ENCODE results near the gene KRTAP5-5.

The KRTAP5-5 gene

GRCh38 chr11:1673446-1674172 is 44.0 kb downstream of the KRTAP5-5 start:
- Histone ChIP-seq H3K4me1 (ENCODE audit: control insufficient read depth, low read depth, low read length) (no peaks in the 10 kb centered on the region), H3K27me3 (ENCODE audit: control insufficient read depth, insufficient read depth, low read length) (peaks cover 14% of the 10 kb centered on the region), H3K9ac (ENCODE audit: low read length) (no peak overlapping the region), H3K36me3 (ENCODE audit: control insufficient read depth, low read depth, low read length) (no peaks in the 10 kb centered on the region), H3K4me3 (ENCODE audit: low read length) (no peak overlapping the region), H3K27ac (ENCODE audit: low read length) (no peak overlapping the region), H3K9me3 (ENCODE audit: control insufficient read depth, low read depth, low read length) (no peaks in the 10 kb centered on the region)

GRCh38 chr11:1674173-1675131 is 44.9 kb downstream of the KRTAP5-5 start:
- H3K27me3 ChIP-seq (ENCODE audit: control insufficient read depth, insufficient read depth, low read length) = peaks cover 14% of the 10 kb centered on the region
- no peaks in the 10 kb centered on the region for H3K36me3 ChIP-seq (ENCODE audit: control insufficient read depth, low read depth, low read length)
- H3K27ac ChIP-seq (ENCODE audit: low read length) = no peak overlapping the region
- no peaks in the 10 kb centered on the region for H3K9me3 ChIP-seq (ENCODE audit: control insufficient read depth, low read depth, low read length)
- H3K9ac ChIP-seq (ENCODE audit: low read length) = no peak overlapping the region
- no peak overlapping the region for H3K4me3 ChIP-seq (ENCODE audit: low read length)
- H3K4me1 ChIP-seq (ENCODE audit: control insufficient read depth, low read depth, low read length) = no peaks in the 10 kb centered on the region

GRCh38 chr11:1675536-1676228 is 46.1 kb downstream of the KRTAP5-5 start:
- H3K9ac ChIP-seq (ENCODE audit: low read length) = no peak overlapping the region
- no peak overlapping the region for H3K4me3 ChIP-seq (ENCODE audit: low read length)
- H3K4me1 ChIP-seq (ENCODE audit: control insufficient read depth, low read depth, low read length) = no peaks in the 10 kb centered on the region
- no peak overlapping the region for H3K27ac ChIP-seq (ENCODE audit: low read length)
- H3K27me3 ChIP-seq (ENCODE audit: control insufficient read depth, insufficient read depth, low read length) = peaks cover 11% of the 10 kb centered on the region
- H3K36me3 ChIP-seq (ENCODE audit: control insufficient read depth, low read depth, low read length) = no peaks in the 10 kb centered on the region
- H3K9me3 ChIP-seq (ENCODE audit: control insufficient read depth, low read depth, low read length) = no peaks in the 10 kb centered on the region

GRCh38 chr11:1676229-1676740 is 46.7 kb downstream of the KRTAP5-5 start:
- H3K4me1 ChIP-seq (ENCODE audit: control insufficient read depth, low read depth, low read length) = no peaks in the 10 kb centered on the region
- no peak overlapping the region for H3K27ac ChIP-seq (ENCODE audit: low read length)
- no peaks in the 10 kb centered on the region for H3K9me3 ChIP-seq (ENCODE audit: control insufficient read depth, low read depth, low read length)
- H3K9ac ChIP-seq (ENCODE audit: low read length) = no peak overlapping the region
- H3K27me3 ChIP-seq (ENCODE audit: control insufficient read depth, insufficient read depth, low read length) = peaks cover 11% of the 10 kb centered on the region
- no peak overlapping the region for H3K4me3 ChIP-seq (ENCODE audit: low read length)
- no peaks in the 10 kb centered on the region for H3K36me3 ChIP-seq (ENCODE audit: control insufficient read depth, low read depth, low read length)

- Histone ChIP-seq H3K9me3 (ENCODE audit: control insufficient read depth, low read depth, low read length) (no peaks in the 10 kb centered on the region), H3K36me3 (ENCODE audit: control insufficient read depth, low read depth, low read length) (no peaks in the 10 kb centered on the region), H3K27me3 (ENCODE audit: control insufficient read depth, insufficient read depth, low read length) (peaks cover under 1% of the 10 kb centered on the region), H3K4me1 (ENCODE audit: control insufficient read depth, low read depth, low read length) (no peaks in the 10 kb centered on the region), H3K4me3 (ENCODE audit: low read length) (no peak overlapping the region), H3K27ac (ENCODE audit: low read length) (no peak overlapping the region), H3K9ac (ENCODE audit: low read length) (no peak overlapping the region)
These were observed 50.3 kb downstream of the KRTAP5-5 start for GRCh38 chr11:1679881-1680280.

Data from iPS-18a (cell line).